ENCODE data around the gene LBP. TPM values are rescaled to one million over a fixed set of nuclear protein-coding genes. Genes with fewer than 3 reads are reported as not detected.

The LBP gene
- total and polyA plus RNA-seq, 2 donors (not counting 3 experiments of a cell fraction or from before 2014, with no cell fraction given) = 0.03 TPM; not detected in 1

GRCh38 chr20:38326309-38326708, 20.0 kb upstream of the LBP start:
- FAIRE-seq (no peak), DNase-seq (ENCODE audit: low read depth, low spot score) (no peak)
- Histone ChIP-seq H3K4me1 (ENCODE audit: control insufficient read depth, extremely low read depth, insufficient read depth, low read length) (no peaks in the 10 kb centered on the region), H2AFZ (ENCODE audit: low read depth, low read length) (no peak overlapping the region), H3K27ac (ENCODE audit: insufficient read depth, low read depth, low read length) (no peak overlapping the region), H3K9me1 (replicated peaks; ENCODE audit: control insufficient read depth, extremely low read depth, insufficient read depth, low read length) (no peaks in the 10 kb centered on the region), H3K36me3 (ENCODE audit: control insufficient read depth in 2 of 2, extremely low read depth in 1 of 2, insufficient read depth in 2 of 2, low read length in 2 of 2) (no peaks in the 10 kb centered on the region), H3K4me3 (replicated peaks in 1 of 3; ENCODE audit: insufficient read depth in 1 of 3, low read depth in 1 of 3, low read length in 3 of 3) (no peak overlapping the region), H3K9me3 (replicated peaks; ENCODE audit: control insufficient read depth, insufficient read depth, low read length) (no peaks in the 10 kb centered on the region), H4K20me1 (replicated peaks; ENCODE audit: control insufficient read depth, extremely low read depth, insufficient read depth, low read length) (no peaks in the 10 kb centered on the region), H3K9ac (replicated peaks; ENCODE audit: extremely low read depth, insufficient read depth, low read length) (no peak overlapping the region), H3K27me3 (ENCODE audit: control insufficient read depth in 2 of 2, insufficient read depth in 2 of 2, low read length in 2 of 2) (peaks cover 0 to 3% of the 10 kb centered on the region in 2 experiments), H3K4me2 (ENCODE audit: insufficient read depth, low read length) (no peak overlapping the region), H3K79me2 (ENCODE audit: control insufficient read depth, insufficient read depth, low read length) (no peaks in the 10 kb centered on the region)
- intact Hi-C loops (cut with micrococcal nuclease) (loop anchor here (10.0 kb wide), 1 partner anchor 272 kb away; no protein-coding TSS in a partner anchor), dilution Hi-C loops (cut with MboI; ENCODE audit: extremely low pct_ligation_motif_present, low sequenced_read_pairs) (no loop called here)
- ChIA-PET CTCF (interaction anchor here (3.9 kb wide), 1 partner anchor 82 kb away, joined by 17 read pairs; no protein-coding TSS in a partner anchor), POLR2A (no interaction called here)
- TF ChIP-seq FOS (IDR thresholded peaks at IDR 0.05; ENCODE audit: borderline replicate concordance, insufficient read depth, low read length) (no peak), POLR2AphosphoS5 (IDR thresholded peaks at IDR 0.05; ENCODE audit: insufficient read depth, low read depth, low read length) (no peak), CTCF (IDR thresholded peaks at IDR 0.05; ENCODE audit: extremely low read depth in 1 of 2, insufficient read depth in 1 of 2, low read depth in 1 of 2, low read length in 2 of 2) (no peak), GATA2 (IDR thresholded peaks at IDR 0.05; ENCODE audit: insufficient read depth, insufficient read length, low read depth, low read length) (no peak), POLR2A (IDR thresholded peaks at IDR 0.05; ENCODE audit: low read depth, low read length) (no peak), JUN (IDR thresholded peaks at IDR 0.05; ENCODE audit: borderline replicate concordance, insufficient read depth, insufficient read length, low read depth) (no peak), MAX (IDR thresholded peaks at IDR 0.05; ENCODE audit: insufficient read depth, insufficient read length) (no peak), EZH2 (IDR thresholded peaks at IDR 0.05; ENCODE audit: borderline replicate concordance, low read depth, low read length, severe bottlenecking) (no peak), MYC (IDR thresholded peaks at IDR 0.05; ENCODE audit: low read depth, low read length) (no peak)
- BruUV-seq (replicated peaks) = no TSS peak

Measured in endothelial cell of umbilical vein (primary cell).